Stimulated activated CD4-positive, alpha-beta T cell treated with anti-CD3 and anti-CD28 coated beads, Interleukin-15, amount 100 ng/mL, for 24 hours (primary cell): ENCODE measurements around the gene CHPT1.

ENCODE experiments used
- DNase-seq: peaks from one replicate; pipeline ENCODE4 v3.0.0-alpha.2; 2020

CHPT1 gene

DNA sequence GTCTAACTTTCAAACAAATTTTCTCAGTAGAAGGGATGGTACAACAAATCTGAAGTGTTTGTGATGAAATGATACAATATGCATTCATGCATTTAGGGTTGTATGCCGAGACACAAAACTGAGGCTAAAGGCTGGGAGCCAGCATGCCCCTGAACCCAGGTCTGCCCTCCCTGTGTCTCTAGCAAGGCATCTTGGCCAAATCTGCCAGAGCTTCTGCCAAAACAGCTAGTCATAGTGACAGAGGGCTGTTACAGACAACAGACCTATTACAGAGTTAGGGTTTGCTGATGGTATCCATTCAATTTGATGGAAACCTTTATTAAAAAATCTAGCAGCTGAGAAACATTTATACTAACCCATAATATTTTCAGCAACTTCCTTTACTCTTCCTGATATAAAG, 11.3 kb upstream of the CHPT1 start:
- no peak for DNase-seq

DNA sequence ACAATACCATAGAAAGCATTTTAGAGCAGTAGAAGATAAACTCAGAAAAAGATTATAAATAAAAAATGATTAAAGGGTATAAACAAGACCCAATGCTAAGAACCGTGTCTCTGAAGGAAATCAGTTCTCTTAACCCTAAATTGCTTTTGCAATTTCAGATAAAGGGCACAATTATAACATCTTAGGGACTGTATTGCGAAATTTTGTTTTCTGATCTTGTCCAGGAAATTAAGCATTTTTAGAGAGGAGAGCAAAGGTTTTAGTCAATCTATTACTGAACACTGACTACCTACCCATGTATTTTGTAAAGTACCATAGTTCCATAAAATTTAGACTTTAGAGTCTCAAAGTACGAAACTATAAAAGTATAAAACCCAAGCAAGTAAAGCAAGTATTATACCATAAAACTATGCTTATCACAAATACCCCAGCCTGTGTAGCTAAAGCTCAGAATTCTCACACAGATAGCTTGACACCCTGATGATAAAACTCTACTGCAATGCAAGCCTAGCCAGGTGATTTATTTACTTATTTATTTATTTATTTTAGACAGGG, 6.8 kb upstream of the CHPT1 start:
- DNase-seq, result no peak

DNA sequence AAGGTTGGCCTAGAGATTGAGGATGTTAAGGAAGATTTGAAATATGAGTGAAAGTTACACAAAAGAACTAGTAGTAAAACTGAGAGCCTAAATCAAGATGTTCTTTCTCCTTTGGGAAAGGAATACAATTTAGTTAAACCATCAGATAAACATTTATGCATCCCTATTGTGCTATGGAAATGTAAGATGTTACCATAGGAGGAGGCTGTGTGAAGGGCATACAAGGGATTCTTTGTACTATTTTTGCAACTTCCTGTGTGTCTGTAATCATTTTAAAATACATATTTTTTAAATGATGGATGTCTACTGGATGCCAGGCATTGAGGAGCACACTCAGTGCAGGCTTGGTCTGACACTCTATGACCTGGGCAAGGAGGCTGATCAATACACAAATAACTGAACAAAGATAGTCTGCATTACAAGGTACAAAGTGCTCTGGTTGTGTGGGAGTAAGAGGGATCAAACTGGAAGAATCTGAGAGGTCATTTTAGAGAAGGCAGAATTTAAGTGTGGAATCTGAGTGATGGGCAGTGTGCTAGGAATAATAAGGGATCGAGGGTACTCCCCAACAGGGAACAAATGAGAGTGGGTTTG, 5.8 kb upstream of the CHPT1 start:
- no peak for DNase-seq

DNA sequence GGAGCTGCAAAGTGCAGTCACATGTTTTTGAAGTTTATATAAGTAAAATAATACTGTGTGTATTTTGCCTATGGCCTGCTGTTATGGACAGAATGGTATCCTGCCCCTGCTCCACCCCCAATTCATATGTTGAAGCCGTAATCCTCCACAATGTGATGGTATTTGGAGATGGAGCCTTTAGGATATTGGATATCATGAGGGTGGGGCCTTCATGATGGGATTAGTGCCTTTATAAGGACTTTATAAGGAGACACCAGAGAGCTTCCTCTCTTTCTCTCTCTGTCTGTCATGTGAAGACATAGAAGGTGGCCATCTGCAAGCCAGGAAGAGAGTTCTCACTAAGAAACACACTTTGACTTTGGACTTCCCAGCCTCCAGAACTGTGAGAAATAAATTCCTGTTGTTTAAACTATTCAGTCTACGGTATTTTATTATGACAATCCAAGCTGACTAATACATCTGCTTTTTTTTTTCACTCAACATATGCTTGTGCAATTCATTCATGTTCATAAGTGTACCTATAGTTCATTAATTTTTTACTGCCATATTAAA, 3.1 kb upstream of the CHPT1 start:
- DNase-seq, result no peak

DNA sequence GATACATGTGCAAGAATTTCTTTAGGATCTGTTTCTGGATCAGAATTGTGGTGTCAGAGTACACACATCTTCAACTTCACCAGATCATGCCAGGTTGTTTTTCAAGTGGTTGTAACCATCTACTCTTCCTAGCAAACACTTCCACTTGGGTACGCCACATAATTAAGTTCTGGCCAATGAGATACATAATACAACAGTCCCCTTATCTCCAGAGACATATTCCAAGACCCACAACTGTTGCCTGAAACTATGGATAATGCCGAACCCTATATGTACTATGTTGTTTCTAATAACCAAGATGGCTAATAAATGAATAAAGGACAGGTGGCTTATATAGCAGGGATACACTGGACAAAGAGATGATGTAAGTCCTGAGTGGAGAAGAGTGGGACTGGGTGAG, 2.5 kb upstream of the CHPT1 start:
- DNase-seq, result no peak

DNA sequence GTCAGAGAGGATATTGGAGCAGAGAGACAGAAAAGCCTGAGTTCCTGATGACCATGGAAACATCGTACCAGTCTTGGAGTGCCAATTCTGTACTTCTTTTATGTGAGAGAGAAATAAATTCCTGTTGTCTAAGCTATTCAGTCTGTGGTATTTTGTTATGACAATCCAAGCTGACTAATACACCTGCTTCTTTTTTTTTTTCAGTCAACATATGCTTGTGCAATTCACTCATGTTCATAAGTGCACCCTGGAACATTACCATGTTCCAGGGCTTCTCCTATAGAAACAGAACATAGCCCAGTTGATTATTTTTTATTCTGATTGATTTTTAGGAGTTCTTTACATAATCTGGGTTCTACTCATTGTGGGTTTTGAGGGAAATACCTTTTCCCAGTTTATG, 1.7 kb upstream of the CHPT1 start:
- DNase-seq, result no peak

DNA sequence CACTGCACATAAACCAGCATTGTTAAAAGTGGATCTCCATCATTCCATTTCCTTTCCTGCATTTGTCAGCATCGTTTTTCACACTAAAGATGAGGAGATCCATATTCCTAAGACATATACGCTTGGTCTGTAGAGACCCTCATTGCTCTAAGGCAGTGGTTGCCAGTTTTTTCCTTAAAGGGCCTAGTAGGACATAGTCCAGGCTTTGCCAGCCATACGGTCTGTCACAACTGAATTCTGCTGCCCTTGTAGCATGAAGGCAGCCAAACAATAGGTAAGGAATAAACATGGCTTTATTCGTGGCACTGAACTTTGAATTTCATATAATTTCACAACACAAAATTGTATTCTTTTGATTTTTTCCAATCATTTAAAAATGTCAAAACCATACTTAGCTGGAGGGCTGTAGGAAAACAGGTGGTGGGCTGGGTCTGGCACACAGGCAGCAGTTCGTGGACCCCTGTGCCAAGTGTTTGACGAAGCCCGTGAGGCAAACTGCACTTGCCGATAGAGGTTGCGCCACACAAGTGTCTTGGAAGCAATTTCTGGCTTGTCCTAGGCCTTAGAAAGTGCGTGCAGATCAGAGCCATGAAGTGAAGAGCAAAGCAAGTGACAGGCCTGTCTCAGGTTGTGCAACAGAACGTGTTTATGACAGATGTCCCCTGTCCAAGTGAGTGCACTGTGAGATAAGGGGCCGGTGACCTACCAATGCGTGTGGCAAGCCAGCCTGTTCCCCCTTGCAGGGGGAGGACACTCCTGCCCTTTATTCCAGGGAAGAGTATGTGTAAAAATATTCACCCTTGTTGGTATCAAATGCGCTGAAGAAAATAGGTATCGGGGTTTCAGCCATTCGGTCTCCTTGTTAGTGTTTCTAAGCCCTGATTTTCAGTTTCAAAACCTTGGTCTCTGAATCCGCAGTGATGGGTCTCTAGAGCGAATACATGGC, 916 bp upstream of the CHPT1 start:
- DNase-seq, result peak; percentile 8

DNA sequence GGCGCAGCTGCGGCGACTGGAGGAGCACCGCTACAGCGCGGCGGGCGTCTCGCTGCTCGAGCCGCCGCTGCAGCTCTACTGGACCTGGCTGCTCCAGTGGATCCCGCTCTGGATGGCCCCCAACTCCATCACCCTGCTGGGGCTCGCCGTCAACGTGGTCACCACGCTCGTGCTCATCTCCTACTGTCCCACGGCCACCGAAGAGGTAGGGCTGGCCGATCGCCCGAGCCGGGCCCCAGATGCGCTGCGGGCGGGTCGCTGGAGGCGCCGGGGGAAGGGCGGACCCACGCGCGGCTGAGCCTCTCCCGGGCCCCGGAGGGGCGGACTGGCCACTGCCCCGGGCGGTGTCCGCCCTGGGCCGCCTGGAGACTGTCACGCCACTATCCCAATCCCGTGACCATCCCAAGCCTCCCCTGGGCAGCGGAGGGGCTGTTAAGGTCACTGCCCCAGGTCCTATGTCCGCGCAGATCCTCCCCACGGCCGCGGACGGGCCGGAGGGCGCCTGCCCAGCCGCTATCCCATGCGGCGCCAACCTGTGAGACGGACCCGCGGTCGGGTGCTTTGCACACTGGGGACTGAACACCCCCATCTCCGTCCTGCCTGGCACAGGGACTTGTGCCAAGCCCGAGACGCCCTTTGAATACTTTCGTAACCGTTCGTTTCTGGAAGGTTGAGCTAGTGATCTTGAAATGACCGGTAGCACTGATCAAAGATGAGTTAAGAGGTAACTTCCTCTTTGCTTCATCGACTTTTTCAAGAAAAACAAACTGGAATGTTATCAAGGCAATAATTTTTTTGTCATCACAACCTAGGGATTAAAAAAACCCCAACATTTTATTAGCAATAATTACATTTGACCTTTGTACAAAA, 725 bp downstream of the CHPT1 start:
- DNase-seq, result peak; percentile 32

DNA sequence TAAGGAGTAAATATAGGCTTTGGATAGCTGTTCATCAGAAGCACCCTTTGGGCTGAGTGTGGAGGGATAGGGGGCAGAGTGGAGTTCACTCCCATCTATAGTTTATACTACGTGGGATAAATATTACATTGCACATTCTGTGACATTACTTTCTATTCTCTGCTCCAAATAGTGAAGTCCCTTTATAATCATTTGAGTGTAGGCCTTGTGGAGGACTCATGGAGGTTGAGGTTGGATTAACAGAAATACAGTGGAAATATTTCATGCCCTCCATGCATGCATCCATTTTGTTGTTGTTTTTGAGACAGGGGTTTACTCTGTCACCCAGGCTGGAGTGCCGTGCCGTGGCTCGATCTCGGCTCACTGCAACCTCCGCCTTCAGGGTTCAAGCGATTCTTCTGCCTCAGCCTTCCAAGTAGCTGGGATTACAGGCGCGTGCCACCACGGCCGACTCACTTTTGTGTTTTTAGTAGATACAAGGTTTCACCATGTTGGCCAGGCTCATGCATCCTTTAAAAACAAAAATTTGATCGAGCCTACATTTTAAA, 1.4 kb downstream of the CHPT1 start:
- peak; percentile 17 for DNase-seq

DNA sequence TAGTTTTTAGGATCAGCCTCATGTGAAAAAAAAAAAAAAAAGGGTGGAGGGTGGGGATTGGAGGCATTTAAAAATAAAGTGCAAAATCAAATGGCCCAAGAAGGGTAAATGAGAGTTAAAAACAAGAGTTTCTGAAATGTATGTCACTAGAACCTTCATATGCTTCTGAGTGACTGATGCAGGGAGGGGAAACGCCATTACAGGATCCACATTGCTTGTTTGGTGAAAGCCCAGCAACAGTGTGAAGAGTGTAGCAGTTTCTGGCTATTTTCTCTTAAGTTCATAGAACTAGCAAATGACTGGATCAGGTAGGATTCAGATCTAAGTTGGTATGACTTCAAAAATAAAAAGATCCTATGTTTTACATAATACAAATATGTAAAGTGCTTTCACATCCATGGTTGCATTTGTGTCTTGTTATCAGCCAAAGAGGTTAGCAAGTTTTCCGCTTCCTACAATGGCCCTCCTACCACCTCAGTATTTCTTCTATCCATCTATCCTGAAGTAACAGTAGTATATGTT, 2.9 kb downstream of the CHPT1 start:
- no peak for DNase-seq

DNA sequence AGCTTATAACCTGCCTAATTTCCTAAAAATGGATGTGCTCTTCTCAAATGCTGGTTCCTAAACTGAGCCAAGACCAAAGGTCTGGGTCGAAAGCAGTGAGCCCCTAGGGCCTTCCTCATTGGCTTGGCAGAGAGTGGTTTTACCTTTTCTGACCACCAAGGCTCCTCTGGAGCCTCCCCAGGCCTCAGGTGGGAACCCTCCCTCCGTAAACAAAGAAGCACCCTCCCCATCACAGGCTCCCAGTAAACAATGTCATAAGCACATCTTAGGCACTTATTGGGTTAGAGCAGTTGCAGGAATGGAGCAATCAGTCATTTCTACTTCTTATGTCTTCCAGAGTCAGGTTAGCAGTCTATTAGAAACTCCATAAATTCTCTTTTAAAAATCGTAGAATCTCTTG, 6.0 kb downstream of the CHPT1 start:
- no peak for DNase-seq

DNA sequence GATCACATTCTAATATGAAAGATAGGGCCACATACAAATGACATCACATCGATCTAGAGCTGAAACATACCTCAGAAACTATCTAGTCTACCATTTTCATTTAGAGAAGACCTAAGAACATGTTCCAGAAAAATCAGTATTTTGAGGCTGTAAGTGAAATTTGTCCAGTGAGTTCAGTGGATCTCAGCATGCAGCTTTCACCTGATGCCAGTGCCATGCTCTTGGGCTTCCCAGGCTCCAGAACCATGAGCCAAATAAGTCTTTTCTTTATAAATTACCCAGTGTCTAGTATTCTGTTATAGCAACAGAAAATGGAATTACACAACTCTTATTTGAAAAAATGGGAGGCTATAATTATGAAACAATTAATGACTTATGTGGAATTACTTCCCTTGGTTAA, 9.0 kb downstream of the CHPT1 start:
- DNase-seq, result no peak

DNA sequence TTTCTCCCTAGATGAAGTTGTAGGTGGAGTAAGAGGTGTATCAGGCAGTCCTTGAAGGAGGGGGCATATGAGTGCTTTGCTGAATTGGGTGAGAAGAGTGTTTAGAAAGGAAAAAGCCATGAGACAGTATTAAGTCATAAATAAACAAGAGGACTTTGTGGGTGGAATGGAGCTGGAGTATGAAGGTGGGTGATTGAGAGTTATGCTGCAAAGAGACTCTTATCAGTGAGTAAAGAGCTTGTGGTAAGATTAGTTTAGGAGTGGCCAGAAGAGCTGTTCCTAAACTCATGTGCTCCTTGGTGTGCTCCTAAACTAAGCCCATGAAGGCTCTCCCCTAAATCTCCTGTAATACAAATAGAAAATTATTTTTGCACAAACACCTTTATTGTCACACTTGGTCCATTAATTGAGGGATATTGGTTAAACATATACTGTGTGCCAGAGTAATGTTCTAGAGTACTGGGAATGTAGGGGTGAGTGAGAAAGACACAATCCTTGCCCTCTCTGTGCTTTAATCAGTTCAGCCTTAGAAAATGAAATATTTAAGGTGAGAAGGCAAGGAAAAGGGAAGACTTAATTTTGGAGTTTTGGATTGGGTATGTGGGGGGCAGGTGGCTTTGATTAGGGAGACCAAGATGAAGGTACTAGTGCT, 9.8 kb downstream of the CHPT1 start:
- DNase-seq, result no peak

DNA sequence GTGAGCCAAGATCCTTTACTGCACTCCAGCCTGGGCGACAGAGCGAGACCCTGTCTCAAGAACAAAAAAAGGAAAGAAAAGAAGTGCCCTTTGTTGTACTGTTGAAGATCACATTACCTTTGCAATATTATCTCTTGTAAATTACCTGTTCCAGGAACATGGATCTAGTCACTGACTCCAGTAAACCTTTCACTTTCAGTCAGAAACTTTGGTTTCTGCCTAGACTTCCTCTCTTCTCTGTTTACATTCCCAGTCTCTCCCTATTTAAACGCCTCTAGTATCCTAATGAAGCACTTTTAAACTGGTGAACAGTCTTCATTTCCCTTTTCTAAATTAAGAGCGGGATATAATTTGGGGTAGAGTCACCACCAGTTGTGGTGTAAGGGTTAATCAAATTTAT, 12.8 kb downstream of the CHPT1 start:
- DNase-seq, result no peak

DNA sequence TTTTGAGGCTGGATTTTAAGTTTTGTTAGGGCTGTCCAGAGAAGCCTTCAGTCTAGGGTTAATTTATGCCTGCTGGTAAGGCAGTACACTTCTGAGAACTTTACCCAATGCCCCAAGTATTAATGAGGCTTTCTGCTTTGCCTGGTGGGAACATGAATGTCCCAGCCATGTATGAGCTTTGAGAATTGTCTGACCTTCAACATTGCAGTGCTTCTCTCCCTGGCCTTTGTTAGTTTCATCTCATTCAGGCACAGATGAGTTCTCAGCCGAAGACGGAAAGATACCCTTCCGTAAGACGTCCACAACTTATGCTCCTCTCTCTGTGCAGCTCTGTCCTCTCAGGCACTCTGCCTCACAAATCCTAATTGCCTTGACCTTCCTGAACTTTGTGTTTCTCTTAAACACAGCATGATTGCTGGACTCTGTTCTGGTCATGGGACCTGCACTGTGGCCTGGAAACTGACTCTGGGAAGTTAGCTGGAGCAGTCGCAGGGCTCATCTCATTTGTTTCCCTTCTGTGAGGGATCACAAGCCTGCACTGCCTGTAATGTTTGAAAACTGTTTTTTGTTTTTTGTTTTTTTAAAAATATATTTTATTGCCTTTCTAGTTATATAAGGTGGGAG, 15.7 kb downstream of the CHPT1 start:
- DNase-seq, result no peak

DNA sequence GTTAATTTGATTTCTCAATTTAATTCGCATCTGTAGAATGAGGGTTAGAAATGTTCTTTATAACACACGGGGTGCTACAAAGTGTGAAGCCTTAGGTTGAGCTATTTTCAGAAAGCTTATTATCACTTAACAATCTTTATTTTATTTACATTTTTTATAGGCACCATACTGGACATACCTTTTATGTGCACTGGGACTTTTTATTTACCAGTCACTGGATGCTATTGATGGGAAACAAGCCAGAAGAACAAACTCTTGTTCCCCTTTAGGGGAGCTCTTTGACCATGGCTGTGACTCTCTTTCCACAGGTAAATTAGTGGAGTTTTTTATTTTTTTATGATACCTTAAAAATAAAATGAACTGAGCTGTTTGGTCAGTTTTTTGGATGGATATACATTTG, 16.5 kb downstream of the CHPT1 start:
- no peak for DNase-seq

DNA sequence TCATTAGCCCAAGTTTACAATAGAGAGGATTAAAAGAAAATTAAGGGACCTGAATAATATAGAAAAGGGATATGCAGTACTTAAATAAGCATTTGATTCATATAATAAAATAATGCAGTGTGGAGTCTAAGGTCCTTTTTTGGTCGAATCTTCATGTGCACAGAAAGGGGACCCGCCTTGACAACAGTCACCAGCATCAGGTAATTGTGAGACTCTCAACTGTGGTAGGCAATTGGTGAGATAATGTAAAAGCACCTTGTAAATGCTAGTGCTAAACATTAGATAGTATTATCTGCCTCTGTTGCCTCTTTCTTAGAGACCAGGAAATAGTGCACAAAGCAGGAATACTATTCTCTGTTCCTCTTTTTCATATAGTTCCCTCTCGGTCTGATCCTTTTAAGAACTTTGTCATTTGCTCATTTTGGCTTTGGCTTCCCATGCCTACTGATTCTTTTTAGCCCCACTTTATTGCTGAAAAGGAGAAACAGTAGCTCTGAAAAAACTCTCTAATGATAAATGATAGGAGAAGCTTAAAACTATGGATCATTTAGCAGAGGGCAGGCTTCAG, 17.5 kb downstream of the CHPT1 start:
- no peak for DNase-seq

DNA sequence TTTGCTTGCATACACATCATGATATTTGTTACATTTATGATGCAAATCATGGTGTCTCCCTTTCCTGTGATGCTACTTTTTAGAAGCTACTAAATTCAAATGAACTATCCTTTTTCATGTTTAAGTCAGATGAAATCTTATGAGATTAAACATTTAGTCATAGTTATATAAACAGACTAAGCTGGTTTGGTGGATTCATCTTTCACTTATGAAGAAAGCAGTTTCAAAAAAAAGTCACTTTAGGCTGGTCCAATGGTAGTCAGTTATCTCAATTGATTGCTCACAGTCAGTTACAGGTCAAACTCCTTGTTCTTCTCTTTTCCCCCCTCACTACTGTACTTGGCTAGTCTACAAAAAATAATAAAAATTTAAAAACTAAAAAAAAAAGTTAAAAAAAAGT, 22.1 kb downstream of the CHPT1 start:
- no peak for DNase-seq

DNA sequence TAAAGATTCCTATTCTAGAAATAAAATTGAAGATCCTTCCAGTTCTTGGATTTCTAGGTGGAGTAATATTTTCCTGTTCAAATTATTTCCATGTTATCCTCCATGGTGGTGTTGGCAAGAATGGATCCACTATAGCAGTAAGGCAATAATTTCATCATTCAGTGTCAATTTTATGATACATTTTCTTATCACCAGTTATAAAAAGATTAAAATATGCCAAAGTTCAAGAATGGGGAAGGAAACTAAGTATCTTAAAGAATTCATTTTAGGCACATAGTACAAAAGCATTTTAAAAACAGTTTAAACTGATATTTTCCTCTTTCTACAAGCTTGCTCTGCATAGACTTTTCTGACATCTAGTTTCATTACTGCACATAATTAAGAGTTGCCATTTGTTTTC, 22.7 kb downstream of the CHPT1 start:
- no peak for DNase-seq

DNA sequence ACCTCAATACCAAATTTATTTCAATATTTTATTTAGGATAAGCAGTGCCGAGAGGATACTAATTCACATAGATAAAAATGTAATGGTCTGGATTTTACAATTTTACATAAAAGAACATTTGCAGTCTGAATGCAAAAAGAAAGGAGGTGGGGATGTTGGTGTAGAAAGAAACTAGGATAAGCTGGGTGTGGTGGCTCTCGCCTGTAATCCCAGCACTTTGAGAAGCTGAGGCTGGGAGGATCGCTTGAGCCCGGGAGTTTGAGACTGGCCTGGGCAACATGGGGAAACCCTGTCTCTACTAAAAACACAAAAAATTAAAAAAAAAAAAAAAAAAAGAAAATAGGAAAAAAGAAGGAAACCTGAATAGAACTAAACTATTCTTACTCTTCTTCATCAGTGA, 25.0 kb downstream of the CHPT1 start:
- DNase-seq, result no peak

DNA sequence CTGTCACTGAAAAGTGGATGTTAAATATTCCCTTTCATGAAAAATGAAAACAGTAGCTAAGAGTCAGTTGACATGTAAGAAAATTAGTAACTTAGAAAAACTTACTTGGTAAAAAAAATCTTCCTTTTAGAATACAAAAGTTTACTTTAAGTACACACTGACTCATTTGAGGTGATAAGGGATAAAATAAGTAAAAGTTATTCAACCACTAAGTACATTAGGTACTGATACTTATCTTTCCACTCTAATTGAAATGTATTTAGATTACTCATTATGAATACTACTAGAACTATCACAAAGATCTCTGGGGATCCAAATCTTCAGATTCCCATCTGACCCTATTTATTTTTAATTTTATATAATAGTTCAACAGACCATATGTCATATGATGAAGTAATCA, 29.7 kb downstream of the CHPT1 start:
- no peak for DNase-seq
